Keratinocyte (primary cell): ENCODE measurements around the gene NUDC. TPM values are rescaled to one million over a fixed set of nuclear protein-coding genes. Genes with fewer than 3 reads are reported as not detected.

Experiments used
- DNase-seq: peaks from one replicate; pipeline ENCODE4 v3.0.0-alpha.2; 2011; ENCODE audit warnings: low read depth, missing footprints, low spot score
- FAIRE-seq: peaks from 2 replicates; lab custom pipeline; 2011; peaks lifted over from hg19 to GRCh38; lab: Jason Lieb, UNC
- H2AFZ ChIP-seq: 2 replicates; pipeline ENCODE4 v1.6.0; 2012; ENCODE audit warnings: low read length, control low read depth, inconsistent platforms; ENCODE audit not compliant: control insufficient read depth
- H3K27ac ChIP-seq: 2 replicates; pipeline ENCODE4 v1.5.1; 2011; ENCODE audit warnings: low read length; ENCODE audit not compliant: control insufficient read depth, insufficient read depth
- H3K27me3 ChIP-seq: 3 replicates; pipeline ENCODE4 v1.6.0; 2011; ENCODE audit warnings: low read length; ENCODE audit not compliant: control insufficient read depth, insufficient read depth; ENCODE audit errors: extremely low read depth
- H3K36me3 ChIP-seq, 2 experiments: 2 replicates in 1 of 2; 3 replicates in 1 of 2; pipeline ENCODE4 v1.5.1; 2011; ENCODE audit warnings: low read length in 2 of 2, mild to moderate bottlenecking in 1 of 2; ENCODE audit not compliant: control insufficient read depth in 2 of 2, insufficient read depth in 2 of 2; ENCODE audit errors: extremely low read depth in 1 of 2
- H3K4me1 ChIP-seq: 3 replicates; pipeline ENCODE4 v1.5.1; 2011; ENCODE audit warnings: low read length; ENCODE audit not compliant: control insufficient read depth, insufficient read depth; ENCODE audit errors: extremely low read depth
- H3K4me2 ChIP-seq: 3 replicates; pipeline ENCODE4 v1.6.0; 2011; ENCODE audit warnings: low read depth, low read length; ENCODE audit not compliant: control insufficient read depth, insufficient read depth; ENCODE audit errors: extremely low read depth
- H3K4me3 ChIP-seq, 3 experiments: fragments of 200-600 bp in 1 of 3; sonication (generic) in 1 of 3; 2 replicates in 2 of 3; 3 replicates in 1 of 3; pipeline ENCODE4 v1.5.1; 2011 to 2016; ENCODE audit warnings: low read length in 3 of 3, mild to moderate bottlenecking in 3 of 3, control low read depth in 2 of 3, inconsistent platforms in 1 of 3, low read depth in 1 of 3, mixed read lengths in 1 of 3, mixed run types in 1 of 3, moderate library complexity in 1 of 3; ENCODE audit not compliant: control insufficient read depth in 2 of 3, insufficient read depth in 2 of 3; ENCODE audit errors: extremely low read depth in 1 of 3
- H3K79me2 ChIP-seq: 2 replicates; pipeline ENCODE4 v1.6.0; 2012; ENCODE audit warnings: low read length; ENCODE audit not compliant: control insufficient read depth, insufficient read depth
- H3K9ac ChIP-seq: 3 replicates; pipeline ENCODE4 v1.6.0; 2011; ENCODE audit warnings: low read length; ENCODE audit not compliant: control insufficient read depth, insufficient read depth; ENCODE audit errors: extremely low read depth
- H3K9me1 ChIP-seq: 3 replicates; pipeline ENCODE4 v1.6.0; 2011; ENCODE audit warnings: low read length; ENCODE audit not compliant: control insufficient read depth, insufficient read depth; ENCODE audit errors: extremely low read depth
- H3K9me3 ChIP-seq: 2 replicates; pipeline ENCODE4 v1.5.1; 2012; ENCODE audit warnings: low read depth, low read length; ENCODE audit not compliant: control insufficient read depth
- H4K20me1 ChIP-seq: 3 replicates; pipeline ENCODE4 v1.6.0; 2011; ENCODE audit warnings: low read length; ENCODE audit not compliant: control insufficient read depth, insufficient read depth; ENCODE audit errors: extremely low read depth
- EZH2 ChIP-seq: IDR thresholded peaks from one replicate; pipeline ENCODE4 v1.6.1; 2012; ENCODE audit warnings: inconsistent platforms, mild to moderate bottlenecking, low read length, moderate library complexity
- dilution Hi-C: fragments of 300-500 bp; cut with MboI; formaldehyde crosslinking; loops from one replicate; pipeline ENCODE4 v1.7.0; 2020; ENCODE audit warnings: low sequenced_read_pairs; ENCODE audit not compliant: extremely low pct_ligation_motif_present
- polyA plus RNA-seq, 5 experiments: library from polyadenylated mRNA; depleted of rRNA in 3 of 5; stranded (reverse) in 3 of 5; stranded (forward) in 1 of 5; unstranded in 1 of 5; fragments of >200 nt; gene quantifications; 1 replicate in 1 of 5; 2 replicates in 3 of 5; 3 replicates in 1 of 5; pipeline versions ENCODE4 v1.2.1 to v1.2.3, GENCODE V29; 2011 to 2012; ENCODE audit warnings: missing spikeins in 2 of 5, low read depth in 1 of 5, low replicate concordance in 1 of 5
- TF ChIP-seq, protein P1 (sequence below), 3 experiments: IDR thresholded peaks in 1 of 3; conservative IDR thresholded peaks in 1 of 3; optimal IDR thresholded peaks in 1 of 3; 2 replicates in 2 of 3; 3 replicates in 1 of 3; pipeline versions ENCODE3 to v1.5.1; 2011; ENCODE audit warnings: low read length in 3 of 3, mild to moderate bottlenecking in 3 of 3, moderate library complexity in 2 of 3, control low read depth in 1 of 3, inconsistent platforms in 1 of 3; ENCODE audit not compliant: insufficient read depth in 2 of 3; ENCODE audit errors: extremely low read depth in 1 of 3

The NUDC gene
- polyA plus RNA-seq, 1 donor (not counting 4 experiments of a cell fraction or from before 2014, with no cell fraction given), result 57.3 TPM

- peaks cover 6% of the 10 kb centered on the region for H3K4me1 ChIP-seq
- H2AFZ ChIP-seq, result no peak overlapping the region
- no peak overlapping the region for H3K27ac ChIP-seq
- no peak overlapping the region for H3K9ac ChIP-seq
- no peak for FAIRE-seq
- peaks cover 14% of the 10 kb centered on the region for H3K79me2 ChIP-seq
- no peaks in the 10 kb centered on the region for H3K9me1 ChIP-seq
- no peak overlapping the region for H3K4me3 ChIP-seq
- DNase-seq, result no peak
- peaks cover 2% of the 10 kb centered on the region for H4K20me1 ChIP-seq
- TF ChIP-seq, protein P1, sequence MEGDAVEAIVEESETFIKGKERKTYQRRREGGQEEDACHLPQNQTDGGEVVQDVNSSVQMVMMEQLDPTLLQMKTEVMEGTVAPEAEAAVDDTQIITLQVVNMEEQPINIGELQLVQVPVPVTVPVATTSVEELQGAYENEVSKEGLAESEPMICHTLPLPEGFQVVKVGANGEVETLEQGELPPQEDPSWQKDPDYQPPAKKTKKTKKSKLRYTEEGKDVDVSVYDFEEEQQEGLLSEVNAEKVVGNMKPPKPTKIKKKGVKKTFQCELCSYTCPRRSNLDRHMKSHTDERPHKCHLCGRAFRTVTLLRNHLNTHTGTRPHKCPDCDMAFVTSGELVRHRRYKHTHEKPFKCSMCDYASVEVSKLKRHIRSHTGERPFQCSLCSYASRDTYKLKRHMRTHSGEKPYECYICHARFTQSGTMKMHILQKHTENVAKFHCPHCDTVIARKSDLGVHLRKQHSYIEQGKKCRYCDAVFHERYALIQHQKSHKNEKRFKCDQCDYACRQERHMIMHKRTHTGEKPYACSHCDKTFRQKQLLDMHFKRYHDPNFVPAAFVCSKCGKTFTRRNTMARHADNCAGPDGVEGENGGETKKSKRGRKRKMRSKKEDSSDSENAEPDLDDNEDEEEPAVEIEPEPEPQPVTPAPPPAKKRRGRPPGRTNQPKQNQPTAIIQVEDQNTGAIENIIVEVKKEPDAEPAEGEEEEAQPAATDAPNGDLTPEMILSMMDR (optimal IDR thresholded peaks at IDR 0.05 in 1 of 3, IDR thresholded peaks at IDR 0.05 in 1 of 3, conservative IDR thresholded peaks at IDR 0.05 in 1 of 3; ENCODE audit: extremely low read depth in 1 of 3, insufficient read depth in 2 of 3, low read length in 3 of 3), result no peak
- no peak for TF ChIP-seq EZH2
- dilution Hi-C loops, result no loop called here
- no peak overlapping the region for H3K4me2 ChIP-seq
- H3K9me3 ChIP-seq, result no peaks in the 10 kb centered on the region
- no peaks in the 10 kb centered on the region for H3K27me3 ChIP-seq
- H3K36me3 ChIP-seq, result peaks cover 43 to 52% of the 10 kb centered on the region in 2 experiments
Observed at GRCh38 chr1:26882696-26883463, 38.7 kb upstream of the NUDC start.

DNA sequence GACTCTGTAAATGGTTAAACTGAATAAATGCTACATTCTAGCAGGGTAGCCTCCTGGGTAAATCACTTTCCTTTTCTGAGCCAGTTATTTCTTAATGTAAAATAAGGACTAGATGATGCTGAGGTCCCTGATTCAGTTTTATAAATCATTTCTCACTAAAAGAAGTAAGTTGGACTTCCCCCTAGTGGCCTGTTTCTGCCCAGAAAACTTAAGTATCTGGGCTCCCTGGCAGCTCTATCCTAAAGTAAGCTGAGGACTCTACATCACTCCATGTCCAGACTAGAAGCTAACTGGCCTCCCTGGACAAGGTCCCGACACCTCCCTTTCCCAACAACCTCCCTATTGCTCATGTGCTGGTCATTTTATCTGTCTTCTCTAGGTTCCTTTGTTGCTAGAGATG is 34.4 kb upstream of the NUDC start:
- DNase-seq, result no peak
- TF ChIP-seq EZH2, result no peak
- TF ChIP-seq, protein P1 (optimal IDR thresholded peaks at IDR 0.05 in 1 of 3, IDR thresholded peaks at IDR 0.05 in 1 of 3, conservative IDR thresholded peaks at IDR 0.05 in 1 of 3; ENCODE audit: extremely low read depth in 1 of 3, insufficient read depth in 2 of 3, low read length in 3 of 3), result peak; percentile 35 to 58 (median 40)
- Histone ChIP-seq H4K20me1 (peaks cover 2% of the 10 kb centered on the region), H3K79me2 (peaks cover 35% of the 10 kb centered on the region), H3K27ac (no peak overlapping the region), H3K9me3 (no peaks in the 10 kb centered on the region), H3K9ac (no peak overlapping the region), H2AFZ (no peak overlapping the region), H3K4me1 (peaks cover 16% of the 10 kb centered on the region), H3K4me3 (no peak overlapping the region), H3K4me2 (no peak overlapping the region), H3K9me1 (no peaks in the 10 kb centered on the region), H3K27me3 (no peaks in the 10 kb centered on the region), H3K36me3 (peaks cover 31 to 32% of the 10 kb centered on the region in 2 experiments)
- no peak for FAIRE-seq
- dilution Hi-C loops, result no loop called here
